HG02623 (cell line): ENCODE data around the gene WDR49.
"Not testable (repeated sequence)": the region's sequence is repeated elsewhere in the genome, so short reads cannot be mapped to it uniquely, and the experiment has no call there.

Experiments used
- ATAC-seq: cut with Tn5 transposase; IDR thresholded peaks from one replicate; pipeline ENCODE4 v1.9.1; 2021; ENCODE audit warnings: moderate library complexity; ENCODE audit not compliant: unreplicated experiment

Gene WDR49

GRCh38 chr3:167615030-167615429 lies 38.7 kb downstream of the WDR49 start:
- no peak for ATAC-seq

GRCh38 chr3:167614196-167614595 lies 39.5 kb downstream of the WDR49 start:
- ATAC-seq = not testable (repeated sequence)

- ATAC-seq = no peak
These were observed 42.0 kb downstream of the WDR49 start for GRCh38 chr3:167611718-167612117.

- no peak for ATAC-seq
These were observed 44.6 kb downstream of the WDR49 start for GRCh38 chr3:167609156-167609555.

- no peak for ATAC-seq
These were observed 46.9 kb downstream of the WDR49 start for GRCh38 chr3:167606836-167607235.

- ATAC-seq = no peak
These were observed 47.9 kb downstream of the WDR49 start for GRCh38 chr3:167605871-167606270.

- no peak for ATAC-seq
These were observed 51.7 kb downstream of the WDR49 start for GRCh38 chr3:167602041-167602440.

GRCh38 chr3:167587651-167588050 lies 66.1 kb downstream of the WDR49 start:
- no peak for ATAC-seq

GRCh38 chr3:167575000-167575600 lies 78.6 kb downstream of the WDR49 start:
- ATAC-seq = no peak

- ATAC-seq = no peak
These were observed 80.8 kb downstream of the WDR49 start for GRCh38 chr3:167572991-167573390.

GRCh38 chr3:167568634-167569033 lies 85.1 kb downstream of the WDR49 start:
- no peak for ATAC-seq

- no peak for ATAC-seq
These were observed 88.3 kb downstream of the WDR49 start for GRCh38 chr3:167565489-167565888.

- no peak for ATAC-seq
These were observed 89.1 kb downstream of the WDR49 start for GRCh38 chr3:167564612-167565011.

GRCh38 chr3:167559924-167560323 lies 93.8 kb downstream of the WDR49 start:
- ATAC-seq = no peak

GRCh38 chr3:167554898-167555297 lies 98.8 kb downstream of the WDR49 start:
- no peak for ATAC-seq

GRCh38 chr3:167538081-167538480 lies 115.7 kb downstream of the WDR49 start:
- no peak for ATAC-seq

GRCh38 chr3:167521006-167521355 lies 132.8 kb downstream of the WDR49 start:
- ATAC-seq = no peak

- no peak for ATAC-seq
These were observed 133.3 kb downstream of the WDR49 start for GRCh38 chr3:167520266-167521005.

GRCh38 chr3:167507954-167508353 lies 145.8 kb downstream of the WDR49 start:
- ATAC-seq = no peak

- ATAC-seq = no peak
These were observed 151.3 kb downstream of the WDR49 start for GRCh38 chr3:167502401-167502800.

GRCh38 chr3:167501941-167502340 lies 151.8 kb downstream of the WDR49 start:
- no peak for ATAC-seq

GRCh38 chr3:167497903-167498302 lies 155.8 kb downstream of the WDR49 start:
- no peak for ATAC-seq

- ATAC-seq = no peak
These were observed 160.5 kb downstream of the WDR49 start for GRCh38 chr3:167493244-167493643.
